GF-D8 (cell line): Measurements from ENCODE around the gene PIWIL4.
A peak's percentile ranks its signal among the peaks of the same experiment; 100 is the strongest.

Experiments
- DNase-seq: peaks from one replicate; lab custom pipeline; 2025; lab: John Stamatoyannopoulos, UW

PIWIL4 gene

DNA sequence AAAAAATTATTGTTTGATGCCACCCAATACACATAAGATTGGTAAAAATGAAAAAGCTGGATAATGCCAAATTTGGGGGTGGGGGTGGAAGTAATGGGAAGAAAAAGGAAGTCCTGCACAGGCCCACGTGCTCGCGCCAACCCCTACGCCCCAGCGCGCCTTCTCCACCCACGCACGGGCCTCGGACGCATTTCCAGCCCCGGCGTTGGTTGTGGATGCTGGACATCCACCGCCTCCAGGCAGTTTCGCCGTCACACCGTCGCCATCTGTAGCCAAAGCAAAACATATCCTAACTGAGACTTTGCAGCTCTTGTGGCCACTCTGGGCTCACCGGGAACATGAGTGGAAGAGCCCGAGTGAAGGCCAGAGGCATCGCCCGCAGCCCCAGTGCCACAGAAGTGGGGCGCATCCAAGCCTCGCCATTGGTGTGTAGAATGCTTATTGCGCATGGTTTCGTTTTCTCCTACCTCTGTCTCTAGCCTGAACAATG lies at the start of gene PIWIL4:
Gene PIWIL4, plus strand, starts transcription at position 188 of the 490 bp plus-strand sequence. Its CDS starts 151 bp downstream, at position 339.
- DNase-seq, result no peak

DNA sequence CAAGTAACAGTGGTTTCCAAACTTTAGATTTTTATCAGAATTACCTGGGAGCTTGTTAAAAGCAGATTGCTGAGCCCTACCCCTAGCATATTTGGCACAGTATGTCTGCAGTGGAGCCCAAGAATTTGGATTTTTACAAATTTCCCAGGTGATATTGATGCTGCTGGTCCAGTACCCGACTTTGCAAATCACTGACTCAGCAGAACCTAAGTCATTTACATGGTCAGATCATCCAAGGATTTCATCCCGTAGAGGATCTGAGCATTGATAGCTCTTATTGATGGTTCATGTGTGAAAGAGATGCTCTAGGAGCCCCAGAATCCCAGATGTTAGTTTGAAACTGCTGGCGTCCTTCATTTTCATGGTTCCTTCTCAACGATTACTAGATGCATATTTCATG lies 48.9 kb upstream of the PIWIL4 start:
- no peak for DNase-seq

DNA sequence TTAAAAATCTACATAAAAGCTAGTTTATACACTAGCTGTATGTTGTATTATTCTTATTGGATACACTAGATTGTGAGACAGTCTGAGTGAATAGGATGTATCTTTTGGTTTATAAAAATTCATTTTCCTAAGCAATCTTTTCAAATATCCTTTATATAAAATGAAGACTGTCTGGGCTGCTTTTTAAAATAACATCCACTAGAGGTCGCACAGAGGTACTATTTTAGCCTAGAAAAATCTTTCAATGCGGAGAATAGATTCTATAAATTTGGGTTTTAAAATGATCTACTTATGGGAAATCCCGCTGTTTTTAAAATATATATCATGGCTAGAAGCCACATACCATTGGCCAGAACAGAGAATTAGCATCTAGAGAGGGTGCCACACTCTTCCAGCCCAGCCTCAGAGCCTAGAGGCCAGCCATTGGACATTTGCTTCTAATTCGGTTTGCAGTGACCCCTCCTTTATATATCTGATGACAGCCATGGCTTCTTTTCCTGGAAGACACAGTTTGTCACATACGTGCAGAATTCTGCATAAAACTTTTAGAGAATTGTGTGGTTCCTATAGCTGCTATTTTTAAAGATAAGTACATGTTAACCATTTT lies 47.6 kb upstream of the PIWIL4 start:
- peak; percentile 17 for DNase-seq

DNA sequence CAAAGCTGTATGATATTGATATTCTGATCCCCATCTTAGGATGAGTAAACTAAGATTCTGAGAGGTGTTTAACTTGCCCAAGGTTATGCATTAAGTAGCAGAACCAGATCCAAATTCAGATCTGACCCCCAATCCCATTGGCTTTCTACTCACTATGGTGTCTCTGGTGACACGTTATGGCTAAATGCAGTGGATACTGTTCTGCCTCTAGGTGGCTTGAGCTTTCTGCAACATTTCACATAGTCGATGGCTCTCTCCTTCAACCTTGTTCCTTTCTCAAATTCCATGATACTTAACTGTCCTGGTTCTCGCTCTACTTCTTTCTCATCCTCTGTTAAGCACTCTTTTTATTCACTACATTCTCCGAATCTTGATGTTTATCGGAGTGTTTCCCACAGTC lies 45.5 kb upstream of the PIWIL4 start:
- peak; percentile 6 for DNase-seq

DNA sequence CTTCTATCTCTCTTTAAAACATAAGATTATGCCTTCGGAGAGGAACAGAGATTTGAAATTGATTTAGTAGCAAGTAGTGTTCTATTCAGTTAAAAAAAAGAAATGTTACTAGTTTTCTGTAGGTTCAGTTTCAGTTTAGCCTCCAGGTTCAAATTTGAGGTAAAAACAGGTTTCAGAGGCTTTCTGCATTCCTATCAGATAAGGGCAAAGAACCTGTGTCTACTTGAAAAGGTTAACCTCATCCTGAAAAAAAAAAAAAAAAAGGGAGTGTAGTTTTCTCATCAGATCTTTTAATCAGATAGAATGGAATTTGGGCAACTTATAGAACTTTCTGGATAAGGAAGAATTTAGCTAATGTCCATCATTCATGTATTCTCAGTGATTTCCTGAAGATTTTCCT lies 42.8 kb upstream of the PIWIL4 start:
- no peak for DNase-seq

DNA sequence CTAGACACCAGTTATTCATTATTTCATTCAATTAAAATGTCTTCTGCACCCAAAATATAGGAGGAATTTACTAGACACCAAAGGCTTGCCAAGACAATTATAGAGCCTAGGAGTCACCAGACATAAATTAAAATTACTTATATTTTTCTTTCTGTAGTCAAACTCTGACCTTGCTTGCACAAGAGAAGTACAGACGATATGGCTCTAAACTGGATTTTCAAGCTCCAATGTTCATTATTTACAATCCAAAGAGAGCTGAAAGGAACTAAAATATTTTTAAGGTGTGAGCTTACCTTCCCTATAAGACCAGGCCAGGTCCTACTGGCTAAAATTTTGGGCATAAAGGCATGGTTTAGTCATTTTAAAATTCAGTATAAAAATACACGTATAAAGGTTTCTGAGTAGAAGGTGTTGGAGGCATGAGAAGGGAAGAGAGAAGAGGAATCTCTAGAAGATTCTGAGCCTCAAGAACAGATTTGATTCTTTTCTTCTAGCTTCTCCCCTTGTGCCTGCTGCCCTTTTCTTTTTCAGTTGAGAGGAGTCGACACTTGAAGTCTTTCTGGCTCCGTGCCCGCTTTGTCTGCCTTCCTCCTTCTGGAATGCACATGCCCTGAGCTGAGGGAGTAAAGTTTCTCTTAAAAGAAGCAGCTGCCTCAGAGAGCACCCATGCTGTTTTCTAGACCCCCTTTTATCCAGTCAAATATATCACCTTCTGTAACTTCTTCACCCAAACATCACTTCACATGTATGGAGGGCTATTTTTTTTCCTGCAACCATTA lies 41.4 kb upstream of the PIWIL4 start:
- peak; percentile 70 for DNase-seq

DNA sequence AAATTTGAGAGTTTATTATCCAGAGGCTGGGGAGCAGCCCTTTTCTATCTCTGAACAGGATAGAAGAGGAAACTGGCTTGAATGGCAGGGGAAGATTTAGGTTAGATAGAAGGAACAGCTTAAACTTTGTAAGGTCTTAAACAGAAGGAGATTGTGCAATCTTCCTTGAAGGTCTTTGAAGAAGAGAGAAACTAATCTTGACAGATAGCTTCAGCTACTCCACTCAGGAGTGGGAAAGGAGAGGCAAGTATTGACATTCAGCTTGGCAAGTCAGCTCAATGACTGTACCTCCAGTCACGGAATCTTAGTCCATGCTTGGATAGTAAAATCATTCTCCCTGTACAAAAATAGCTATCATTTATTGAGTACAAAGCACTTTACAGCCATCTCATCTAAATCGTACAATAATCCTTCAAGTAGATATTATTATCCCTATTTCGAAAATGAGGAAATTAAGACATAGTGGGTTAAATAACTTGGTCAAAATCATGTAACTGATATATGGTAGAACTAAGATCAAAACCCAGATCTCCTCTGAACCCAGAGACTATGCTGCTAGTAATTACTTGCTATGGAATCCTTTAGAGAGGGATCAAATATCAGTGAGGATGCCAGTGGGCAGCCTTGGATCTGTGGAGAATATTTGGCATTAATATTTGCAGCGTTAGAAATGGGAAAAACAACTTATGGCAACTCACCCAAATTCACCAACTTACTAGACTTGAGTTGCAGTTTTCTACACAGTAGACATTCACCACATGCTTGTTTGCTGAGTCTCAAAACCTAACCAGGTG lies 40.3 kb upstream of the PIWIL4 start:
- DNase-seq, result peak; percentile 64

DNA sequence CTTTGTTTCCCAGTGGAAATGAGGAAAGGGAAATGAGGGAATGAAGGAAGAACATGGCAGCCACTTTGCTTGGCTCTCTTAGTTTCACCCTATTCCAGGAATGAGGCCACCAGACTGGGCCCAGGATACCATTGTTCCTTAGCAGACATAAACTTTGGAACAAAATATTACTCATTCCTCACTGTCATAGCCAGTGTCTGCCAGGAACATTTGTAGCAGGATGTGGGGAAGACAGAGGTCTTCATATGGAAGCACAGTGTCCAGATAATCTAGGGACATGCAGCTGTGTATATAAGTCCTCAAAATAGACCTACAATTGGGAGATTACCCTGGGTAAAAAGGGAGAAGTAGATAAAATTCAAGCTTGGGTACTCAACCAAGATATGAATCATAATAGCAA lies 38.6 kb upstream of the PIWIL4 start:
- no peak for DNase-seq

DNA sequence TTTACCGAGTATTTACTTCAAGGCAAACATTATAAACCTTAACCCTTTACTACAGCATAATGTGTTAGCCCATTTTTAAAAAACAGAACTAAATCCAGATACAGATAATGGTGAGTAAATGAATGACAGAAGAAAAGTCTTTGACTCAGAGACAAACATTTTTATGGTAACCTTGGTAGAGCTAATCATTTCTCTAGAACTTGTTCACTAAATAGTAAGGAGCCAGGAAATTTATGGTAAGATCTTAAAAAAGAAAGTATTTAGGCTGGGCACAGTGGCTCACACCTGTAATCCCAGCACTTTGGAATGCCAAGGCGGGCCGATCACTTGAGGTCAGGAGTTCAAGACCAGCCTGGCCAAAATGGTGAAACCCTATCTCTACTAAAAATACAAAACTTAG lies 35.0 kb upstream of the PIWIL4 start:
- no peak for DNase-seq

DNA sequence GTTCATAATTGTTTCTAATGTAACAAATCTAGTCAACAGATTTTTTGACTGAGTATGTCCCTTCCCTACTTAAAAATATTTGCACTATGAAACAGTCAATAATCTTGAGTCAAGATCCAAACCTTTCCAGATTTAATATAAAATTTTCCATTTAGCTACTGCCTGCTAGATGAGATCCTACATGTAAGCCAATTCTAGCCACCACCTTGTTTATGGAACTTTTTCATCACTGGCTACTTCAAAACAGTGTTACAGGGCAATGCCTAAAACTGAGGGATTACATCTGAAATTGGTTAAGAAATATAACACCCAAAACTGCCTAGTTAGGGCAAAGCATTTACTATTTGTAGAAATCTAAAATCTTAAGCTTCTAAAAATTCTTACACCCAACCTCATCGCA lies 34.0 kb upstream of the PIWIL4 start:
- DNase-seq, result no peak

DNA sequence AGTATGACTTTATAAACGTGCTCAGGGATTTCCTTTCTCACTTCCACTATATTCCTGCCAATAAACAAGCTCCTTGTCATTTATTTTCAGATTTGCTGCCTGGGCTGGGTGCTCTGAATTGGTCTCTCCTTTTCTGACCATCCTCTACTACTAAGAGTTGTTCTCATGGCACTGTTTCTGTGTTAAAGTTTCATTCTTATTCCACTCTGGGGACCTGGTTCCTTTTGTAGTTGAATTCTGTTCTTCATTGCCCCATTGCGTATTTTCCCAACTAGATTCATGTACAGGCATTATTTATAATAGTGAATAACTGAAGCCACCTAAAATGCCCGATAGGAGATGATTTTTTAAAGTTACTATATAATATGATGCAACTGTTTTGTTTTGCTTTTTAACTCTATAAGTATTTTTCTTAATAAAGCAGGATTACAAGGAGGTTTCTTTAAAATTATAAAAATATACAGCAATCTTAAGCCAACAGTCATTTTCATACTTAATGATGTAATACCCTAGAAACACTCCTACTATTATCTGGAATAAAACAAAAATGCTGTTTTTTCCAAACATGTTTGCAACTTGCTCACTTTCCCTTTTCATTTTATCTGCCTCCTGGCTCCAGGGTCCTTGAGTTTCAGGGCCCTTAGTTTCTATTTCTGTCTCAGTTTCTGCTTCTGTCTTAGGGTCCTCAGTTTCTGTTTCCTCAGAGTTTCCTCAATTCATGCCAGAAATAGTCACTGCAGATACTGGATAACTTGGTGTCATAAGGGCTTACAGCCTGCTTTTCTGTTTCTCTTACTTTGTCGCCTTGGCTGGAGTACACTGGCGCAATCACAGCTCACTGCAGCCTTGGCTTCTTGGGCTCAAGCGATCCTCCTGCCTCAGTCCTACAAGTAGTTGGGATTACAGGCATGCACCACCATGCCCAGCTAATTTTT lies 33.2 kb upstream of the PIWIL4 start:
- no peak for DNase-seq

DNA sequence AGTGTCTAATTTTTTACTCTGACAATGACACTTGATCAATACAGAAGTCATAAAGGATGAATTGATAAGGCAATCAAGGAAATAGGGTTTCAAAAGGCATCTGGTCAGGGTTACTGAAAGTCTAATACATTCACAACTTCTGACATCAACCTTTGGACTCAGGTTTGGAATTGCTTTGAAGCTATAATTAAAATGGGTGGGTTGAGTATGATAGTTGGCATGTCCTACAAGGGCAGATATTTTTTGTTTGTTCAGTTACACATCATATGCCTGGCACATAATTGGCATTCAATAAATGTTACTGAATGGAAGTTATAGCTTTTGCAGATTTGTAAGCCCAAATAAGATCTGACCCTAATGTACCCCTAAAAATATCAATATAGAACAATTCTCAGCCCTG lies 30.8 kb upstream of the PIWIL4 start:
- no peak for DNase-seq

DNA sequence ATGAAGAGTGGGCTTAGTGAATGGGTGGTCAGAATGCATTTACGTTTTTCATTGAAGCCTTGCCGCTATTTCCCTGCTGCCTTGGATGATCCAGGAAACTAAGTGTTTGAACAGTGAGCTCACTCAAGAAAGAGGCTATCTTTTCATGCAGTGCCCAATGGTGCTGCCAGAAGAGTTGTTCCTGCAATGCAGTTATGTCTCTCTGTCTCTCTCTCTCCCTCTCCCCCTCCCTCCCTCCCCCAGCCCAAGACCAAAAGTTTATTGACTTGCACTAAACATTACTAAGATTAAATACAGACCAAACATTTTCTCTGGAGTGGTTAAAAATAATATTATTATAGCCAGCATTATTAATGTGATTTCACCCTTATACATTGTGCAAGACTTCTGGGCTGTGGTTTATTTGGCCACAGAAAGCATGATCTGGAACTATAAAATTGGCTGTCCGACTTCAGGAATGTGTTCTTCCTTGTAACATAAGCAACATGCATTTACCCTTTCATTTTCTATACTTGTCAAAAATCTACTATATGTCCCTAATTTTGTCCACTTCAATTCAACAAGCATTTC lies 30.1 kb upstream of the PIWIL4 start:
- no peak for DNase-seq

DNA sequence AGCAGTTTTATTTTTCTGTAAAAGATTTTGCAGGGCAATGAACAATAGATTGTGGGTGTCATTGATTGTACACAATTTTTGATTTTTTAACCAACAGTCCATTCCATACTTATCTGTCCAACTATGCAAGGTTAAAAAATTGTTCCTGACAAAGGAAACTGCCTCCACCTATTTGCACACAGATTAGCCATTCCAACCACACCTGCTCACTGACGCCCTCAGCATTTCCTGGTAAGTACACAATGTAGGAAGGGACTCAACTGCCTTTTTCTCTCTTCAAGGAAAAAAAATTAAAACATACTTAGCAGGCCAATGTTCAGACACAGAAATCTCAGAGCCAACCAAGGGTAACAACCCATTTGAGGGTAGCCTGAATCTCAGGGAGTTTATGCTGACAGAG lies 27.7 kb upstream of the PIWIL4 start:
- DNase-seq, result no peak

DNA sequence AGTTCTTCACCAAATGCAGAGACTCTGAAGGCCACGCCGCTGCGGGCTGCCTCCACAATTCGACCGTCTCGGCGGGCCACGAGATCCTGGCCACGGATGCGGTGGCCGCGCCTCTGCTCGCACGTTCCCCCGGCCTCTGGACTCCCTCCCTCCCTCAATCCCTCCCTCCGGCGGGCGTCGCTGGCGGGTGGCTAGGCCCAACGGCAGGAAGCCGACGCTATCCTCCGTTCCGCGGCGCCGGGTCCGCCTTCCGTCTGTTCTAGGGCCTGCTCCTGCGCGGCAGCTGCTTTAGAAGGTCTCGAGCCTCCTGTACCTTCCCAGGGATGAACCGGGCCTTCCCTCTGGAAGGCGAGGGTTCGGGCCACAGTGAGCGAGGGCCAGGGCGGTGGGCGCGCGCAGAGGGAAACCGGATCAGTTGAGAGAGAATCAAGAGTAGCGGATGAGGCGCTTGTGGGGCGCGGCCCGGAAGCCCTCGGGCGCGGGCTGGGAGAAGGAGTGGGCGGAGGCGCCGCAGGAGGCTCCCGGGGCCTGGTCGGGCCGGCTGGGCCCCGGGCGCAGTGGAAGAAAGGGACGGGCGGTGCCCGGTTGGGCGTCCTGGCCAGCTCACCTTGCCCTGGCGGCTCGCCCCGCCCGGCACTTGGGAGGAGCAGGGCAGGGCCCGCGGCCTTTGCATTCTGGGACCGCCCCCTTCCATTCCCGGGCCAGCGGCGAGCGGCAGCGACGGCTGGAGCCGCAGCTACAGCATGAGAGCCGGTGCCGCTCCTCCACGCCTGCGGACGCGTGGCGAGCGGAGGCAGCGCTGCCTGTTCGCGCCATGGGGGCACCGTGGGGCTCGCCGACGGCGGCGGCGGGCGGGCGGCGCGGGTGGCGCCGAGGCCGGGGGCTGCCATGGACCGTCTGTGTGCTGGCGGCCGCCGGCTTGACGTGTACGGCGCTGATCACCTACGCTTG lies 23.2 kb upstream of the PIWIL4 start, which contains the start of gene FUT4:
Gene FUT4, plus strand, starts transcription at position 227 of the 951 bp plus-strand sequence. Its CDS starts 213 bp downstream, at position 440.
- peak; percentile 76 for DNase-seq

DNA sequence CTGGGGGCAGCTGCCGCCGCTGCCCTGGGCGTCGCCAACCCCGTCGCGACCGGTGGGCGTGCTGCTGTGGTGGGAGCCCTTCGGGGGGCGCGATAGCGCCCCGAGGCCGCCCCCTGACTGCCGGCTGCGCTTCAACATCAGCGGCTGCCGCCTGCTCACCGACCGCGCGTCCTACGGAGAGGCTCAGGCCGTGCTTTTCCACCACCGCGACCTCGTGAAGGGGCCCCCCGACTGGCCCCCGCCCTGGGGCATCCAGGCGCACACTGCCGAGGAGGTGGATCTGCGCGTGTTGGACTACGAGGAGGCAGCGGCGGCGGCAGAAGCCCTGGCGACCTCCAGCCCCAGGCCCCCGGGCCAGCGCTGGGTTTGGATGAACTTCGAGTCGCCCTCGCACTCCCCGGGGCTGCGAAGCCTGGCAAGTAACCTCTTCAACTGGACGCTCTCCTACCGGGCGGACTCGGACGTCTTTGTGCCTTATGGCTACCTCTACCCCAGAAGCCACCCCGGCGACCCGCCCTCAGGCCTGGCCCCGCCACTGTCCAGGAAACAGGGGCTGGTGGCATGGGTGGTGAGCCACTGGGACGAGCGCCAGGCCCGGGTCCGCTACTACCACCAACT lies 22.4 kb upstream of the PIWIL4 start:
- no peak for DNase-seq

DNA sequence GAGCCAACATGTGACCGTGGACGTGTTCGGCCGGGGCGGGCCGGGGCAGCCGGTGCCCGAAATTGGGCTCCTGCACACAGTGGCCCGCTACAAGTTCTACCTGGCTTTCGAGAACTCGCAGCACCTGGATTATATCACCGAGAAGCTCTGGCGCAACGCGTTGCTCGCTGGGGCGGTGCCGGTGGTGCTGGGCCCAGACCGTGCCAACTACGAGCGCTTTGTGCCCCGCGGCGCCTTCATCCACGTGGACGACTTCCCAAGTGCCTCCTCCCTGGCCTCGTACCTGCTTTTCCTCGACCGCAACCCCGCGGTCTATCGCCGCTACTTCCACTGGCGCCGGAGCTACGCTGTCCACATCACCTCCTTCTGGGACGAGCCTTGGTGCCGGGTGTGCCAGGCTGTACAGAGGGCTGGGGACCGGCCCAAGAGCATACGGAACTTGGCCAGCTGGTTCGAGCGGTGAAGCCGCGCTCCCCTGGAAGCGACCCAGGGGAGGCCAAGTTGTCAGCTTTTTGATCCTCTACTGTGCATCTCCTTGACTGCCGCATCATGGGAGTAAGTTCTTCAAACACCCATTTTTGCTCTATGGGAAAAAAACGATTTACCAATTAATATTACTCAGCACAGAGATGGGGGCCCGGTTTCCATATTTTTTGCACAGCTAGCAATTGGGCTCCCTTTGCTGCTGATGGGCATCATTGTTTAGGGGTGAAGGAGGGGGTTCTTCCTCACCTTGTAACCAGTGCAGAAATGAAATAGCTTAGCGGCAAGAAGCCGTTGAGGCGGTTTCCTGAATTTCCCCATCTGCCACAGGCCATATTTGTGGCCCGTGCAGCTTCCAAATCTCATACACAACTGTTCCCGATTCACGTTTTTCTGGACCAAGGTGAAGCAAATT lies 21.7 kb upstream of the PIWIL4 start:
- DNase-seq, result peak; percentile 48

DNA sequence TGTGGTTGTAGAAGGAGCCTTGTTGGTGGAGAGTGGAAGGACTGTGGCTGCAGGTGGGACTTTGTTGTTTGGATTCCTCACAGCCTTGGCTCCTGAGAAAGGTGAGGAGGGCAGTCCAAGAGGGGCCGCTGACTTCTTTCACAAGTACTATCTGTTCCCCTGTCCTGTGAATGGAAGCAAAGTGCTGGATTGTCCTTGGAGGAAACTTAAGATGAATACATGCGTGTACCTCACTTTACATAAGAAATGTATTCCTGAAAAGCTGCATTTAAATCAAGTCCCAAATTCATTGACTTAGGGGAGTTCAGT lies 21.1 kb upstream of the PIWIL4 start:
- DNase-seq, result no peak

DNA sequence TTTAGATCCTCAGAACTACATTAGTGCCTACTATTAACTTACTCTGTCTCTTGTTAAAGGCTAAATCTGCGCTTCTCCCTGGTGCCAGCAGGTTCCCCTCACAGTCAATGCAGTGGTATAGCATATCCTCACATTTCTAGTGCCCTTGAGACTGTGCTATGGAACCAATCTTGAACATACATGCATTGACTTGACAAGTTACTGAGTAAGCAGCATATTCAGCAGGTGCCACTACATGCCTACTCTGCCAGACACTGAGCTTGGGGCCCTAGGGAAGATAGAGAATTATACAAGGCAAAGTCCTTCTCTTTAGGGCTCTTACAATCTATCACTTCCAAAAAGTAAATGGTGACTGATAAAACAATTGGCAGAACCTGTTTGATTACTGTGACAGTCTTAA lies 20.3 kb upstream of the PIWIL4 start:
- DNase-seq, result peak; percentile 11
